Measurements from ENCODE around the gene FAM170B.

FAM170B gene

GRCh38 chr10:49162063-49162462 lies 28.2 kb upstream of the FAM170B start:
- TF ChIP-seq CTCF (conservative IDR thresholded peaks at IDR 0.05) (no peak), ZFX (IDR thresholded peaks at IDR 0.05) (no peak)
- no peak overlapping the region for H3K27ac ChIP-seq

GRCh38 chr10:49161411-49161997 lies 27.7 kb upstream of the FAM170B start:
- TF ChIP-seq CTCF (conservative IDR thresholded peaks at IDR 0.05) (peak; percentile 63), ZFX (IDR thresholded peaks at IDR 0.05) (no peak)
- no peak overlapping the region for H3K27ac ChIP-seq

GRCh38 chr10:49160814-49161213 lies 27.0 kb upstream of the FAM170B start:
- TF ChIP-seq CTCF (conservative IDR thresholded peaks at IDR 0.05) (no peak), ZFX (IDR thresholded peaks at IDR 0.05) (no peak)
- H3K27ac ChIP-seq = no peak overlapping the region

- no peak for TF ChIP-seq CTCF (conservative IDR thresholded peaks at IDR 0.05)
- no peak for TF ChIP-seq ZFX (IDR thresholded peaks at IDR 0.05)
- H3K27ac ChIP-seq = no peak overlapping the region
These were observed 26.3 kb upstream of the FAM170B start for GRCh38 chr10:49160110-49160509.

GRCh38 chr10:49158915-49159314 lies 25.1 kb upstream of the FAM170B start:
- H3K27ac ChIP-seq = no peak overlapping the region
- TF ChIP-seq ZFX (IDR thresholded peaks at IDR 0.05) (no peak), CTCF (conservative IDR thresholded peaks at IDR 0.05) (no peak)

- TF ChIP-seq CTCF (conservative IDR thresholded peaks at IDR 0.05) = no peak
- TF ChIP-seq ZFX (IDR thresholded peaks at IDR 0.05) = no peak
- H3K27ac ChIP-seq = no peak overlapping the region
These were observed 24.6 kb upstream of the FAM170B start for GRCh38 chr10:49158404-49158803.

GRCh38 chr10:49157229-49157628 lies 23.4 kb upstream of the FAM170B start:
- no peak overlapping the region for H3K27ac ChIP-seq
- no peak for TF ChIP-seq CTCF (conservative IDR thresholded peaks at IDR 0.05)
- no peak for TF ChIP-seq ZFX (IDR thresholded peaks at IDR 0.05)

Measured in C4-2B (cell line).